Loucy (cell line): ENCODE results near the gene C1orf56.
A peak's percentile ranks its signal among the peaks of the same experiment; 100 is the strongest.

Source experiments
- H2AFZ ChIP-seq: fragments of 200-600 bp; sonication (generic); 2 replicates; pipeline ENCODE4 v1.6.0; 2016; ENCODE audit warnings: antibody characterized with exemption, mild to moderate bottlenecking, low read length, moderate library complexity
- H3F3A ChIP-seq: fragments of 200-600 bp; 2 replicates; pipeline ENCODE4 v1.6.0; 2016; ENCODE audit warnings: antibody characterized with exemption, low read depth, mild to moderate bottlenecking
- H3K27me3 ChIP-seq: fragments of 200-600 bp; sonication (generic); 2 replicates; pipeline ENCODE4 v1.6.1; 2014; ENCODE audit warnings: low read length, mild to moderate bottlenecking; ENCODE audit not compliant: insufficient read depth, poor library complexity, severe bottlenecking
- H3K36me3 ChIP-seq: fragments of 200-600 bp; sonication (generic); 2 replicates; pipeline ENCODE4 v1.6.1; 2016; ENCODE audit warnings: low read length; ENCODE audit not compliant: insufficient read depth
- H3K4me1 ChIP-seq: fragments of 200-600 bp; sonication (generic); 2 replicates; pipeline ENCODE4 v1.5.1; 2014; ENCODE audit warnings: low read length, mild to moderate bottlenecking; ENCODE audit not compliant: insufficient read depth, poor library complexity, severe bottlenecking
- H3K4me2 ChIP-seq: fragments of 200-600 bp; sonication (generic); 2 replicates; pipeline ENCODE4 v1.6.0; 2014; ENCODE audit warnings: antibody characterized with exemption, low read length, low read depth, mild to moderate bottlenecking; ENCODE audit not compliant: poor library complexity, severe bottlenecking
- H3K4me3 ChIP-seq: fragments of 200-600 bp; sonication (generic); 2 replicates; pipeline ENCODE4 v1.5.1; 2014; ENCODE audit warnings: low read length, mild to moderate bottlenecking, mixed read lengths; ENCODE audit not compliant: poor library complexity, severe bottlenecking
- H3K79me2 ChIP-seq: fragments of 200-600 bp; sonication (generic); 2 replicates; pipeline ENCODE4 v1.6.1; 2014; ENCODE audit warnings: low read length; ENCODE audit not compliant: insufficient read depth
- H3K9ac ChIP-seq: fragments of 200-600 bp; sonication (generic); 2 replicates; pipeline ENCODE4 v1.6.0; 2014; ENCODE audit warnings: mild to moderate bottlenecking, low read depth, low read length, moderate library complexity; ENCODE audit not compliant: poor library complexity, severe bottlenecking
- H3K9me2 ChIP-seq: fragments of 200-600 bp; sonication (generic); replicated peaks from 2 replicates; pipeline ENCODE4 v1.6.1; 2016; ENCODE audit warnings: low read depth, low read length, mixed read lengths
- H3K9me3 ChIP-seq: fragments of 200-600 bp; sonication (generic); 2 replicates; pipeline ENCODE4 v1.6.1; 2014; ENCODE audit warnings: mild to moderate bottlenecking, antibody characterized with exemption, low read length, low read depth; ENCODE audit not compliant: insufficient read depth
- H4K20me1 ChIP-seq: fragments of 200-600 bp; sonication (generic); 2 replicates; pipeline ENCODE4 v1.6.0; 2014; ENCODE audit warnings: antibody characterized with exemption, low read length, mild to moderate bottlenecking; ENCODE audit not compliant: insufficient read depth, poor library complexity, severe bottlenecking
- EZH2phosphoT487 ChIP-seq: fragments of 200-600 bp; IDR thresholded peaks from 2 replicates; pipeline ENCODE4 v1.6.1; 2018; ENCODE audit warnings: antibody characterized with exemption, mild to moderate bottlenecking, moderate library complexity, borderline replicate concordance
- TF ChIP-seq, protein P1 (sequence below): fragments of 200-600 bp; sonication (generic); conservative IDR thresholded peaks from 2 replicates; pipeline ENCODE4 v1.5.1; 2014; ENCODE audit warnings: mild to moderate bottlenecking, antibody characterized with exemption, low read length

The C1orf56 gene

DNA sequence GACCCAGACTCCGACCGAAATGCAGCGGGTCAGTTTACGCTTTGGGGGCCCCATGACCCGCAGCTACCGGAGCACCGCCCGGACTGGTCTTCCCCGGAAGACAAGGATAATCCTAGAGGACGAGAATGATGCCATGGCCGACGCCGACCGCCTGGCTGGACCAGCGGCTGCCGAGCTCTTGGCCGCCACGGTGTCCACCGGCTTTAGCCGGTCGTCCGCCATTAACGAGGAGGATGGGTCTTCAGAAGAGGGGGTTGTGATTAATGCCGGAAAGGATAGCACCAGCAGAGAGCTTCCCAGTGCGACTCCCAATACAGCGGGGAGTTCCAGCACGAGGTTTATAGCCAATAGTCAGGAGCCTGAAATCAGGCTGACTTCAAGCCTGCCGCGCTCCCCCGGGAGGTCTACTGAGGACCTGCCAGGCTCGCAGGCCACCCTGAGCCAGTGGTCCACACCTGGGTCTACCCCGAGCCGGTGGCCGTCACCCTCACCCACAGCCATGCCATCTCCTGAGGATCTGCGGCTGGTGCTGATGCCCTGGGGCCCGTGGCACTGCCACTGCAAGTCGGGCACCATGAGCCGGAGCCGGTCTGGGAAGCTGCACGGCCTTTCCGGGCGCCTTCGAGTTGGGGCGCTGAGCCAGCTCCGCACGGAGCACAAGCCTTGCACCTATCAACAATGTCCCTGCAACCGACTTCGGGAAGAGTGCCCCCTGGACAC lies 534 bp downstream of the C1orf56 start:
- no peak for TF ChIP-seq EZH2phosphoT487
- TF ChIP-seq, protein P1, sequence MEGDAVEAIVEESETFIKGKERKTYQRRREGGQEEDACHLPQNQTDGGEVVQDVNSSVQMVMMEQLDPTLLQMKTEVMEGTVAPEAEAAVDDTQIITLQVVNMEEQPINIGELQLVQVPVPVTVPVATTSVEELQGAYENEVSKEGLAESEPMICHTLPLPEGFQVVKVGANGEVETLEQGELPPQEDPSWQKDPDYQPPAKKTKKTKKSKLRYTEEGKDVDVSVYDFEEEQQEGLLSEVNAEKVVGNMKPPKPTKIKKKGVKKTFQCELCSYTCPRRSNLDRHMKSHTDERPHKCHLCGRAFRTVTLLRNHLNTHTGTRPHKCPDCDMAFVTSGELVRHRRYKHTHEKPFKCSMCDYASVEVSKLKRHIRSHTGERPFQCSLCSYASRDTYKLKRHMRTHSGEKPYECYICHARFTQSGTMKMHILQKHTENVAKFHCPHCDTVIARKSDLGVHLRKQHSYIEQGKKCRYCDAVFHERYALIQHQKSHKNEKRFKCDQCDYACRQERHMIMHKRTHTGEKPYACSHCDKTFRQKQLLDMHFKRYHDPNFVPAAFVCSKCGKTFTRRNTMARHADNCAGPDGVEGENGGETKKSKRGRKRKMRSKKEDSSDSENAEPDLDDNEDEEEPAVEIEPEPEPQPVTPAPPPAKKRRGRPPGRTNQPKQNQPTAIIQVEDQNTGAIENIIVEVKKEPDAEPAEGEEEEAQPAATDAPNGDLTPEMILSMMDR, result peak; percentile 72
- Histone ChIP-seq H4K20me1 (no peaks in the 10 kb centered on the region), H3K4me1 (peaks cover 13% of the 10 kb centered on the region), H3K4me2 (peak overlapping the region; percentile 90), H3K4me3 (peak overlapping the region; percentile 91), H3K27me3 (no peaks in the 10 kb centered on the region), H2AFZ (peak overlapping the region; percentile 98), H3K9me2 (no peaks in the 10 kb centered on the region), H3K9me3 (no peaks in the 10 kb centered on the region), H3K9ac (peak overlapping the region; percentile 88), H3F3A (peaks cover 3% of the 10 kb centered on the region; the same call in 1 of the 2 replicates), H3K79me2 (0 out of 2 replicates have a peak, but pooled peaks cover 4% of the 10 kb centered on the region), H3K36me3 (peaks cover 10% of the 10 kb centered on the region; the same call in 1 of the 2 replicates)

DNA sequence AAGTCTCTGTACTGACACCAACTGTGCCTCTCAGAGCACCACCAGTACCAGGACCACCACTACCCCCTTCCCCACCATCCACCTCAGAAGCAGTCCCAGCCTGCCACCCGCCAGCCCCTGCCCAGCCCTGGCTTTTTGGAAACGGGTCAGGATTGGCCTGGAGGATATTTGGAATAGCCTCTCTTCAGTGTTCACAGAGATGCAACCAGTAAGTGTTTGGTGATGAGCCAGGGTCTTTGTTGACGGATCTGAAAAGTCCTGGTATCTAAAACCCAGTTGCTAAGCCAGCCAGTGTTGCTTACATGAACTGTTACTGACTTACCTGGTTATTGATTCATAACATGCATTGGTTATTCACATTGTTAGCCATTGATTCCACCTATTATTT lies 1.1 kb downstream of the C1orf56 start:
- no peaks in the 10 kb centered on the region for H3K9me2 ChIP-seq
- H3K4me2 ChIP-seq, result peak overlapping the region; percentile 90
- 0 out of 2 replicates have a peak, but pooled peaks cover 4% of the 10 kb centered on the region for H3K79me2 ChIP-seq
- H2AFZ ChIP-seq, result no peak overlapping the region
- TF ChIP-seq, protein P1, result 0 out of 2 replicates have a peak, but pooled peaks have one; percentile 1
- no peak for TF ChIP-seq EZH2phosphoT487
- H3K4me3 ChIP-seq, result peak overlapping the region; percentile 91
- peaks cover 3% of the 10 kb centered on the region; the same call in 1 of the 2 replicates for H3F3A ChIP-seq
- H3K4me1 ChIP-seq, result peaks cover 13% of the 10 kb centered on the region
- peaks cover 15% of the 10 kb centered on the region; the same call in 1 of the 2 replicates for H3K36me3 ChIP-seq
- H4K20me1 ChIP-seq, result no peaks in the 10 kb centered on the region
- no peaks in the 10 kb centered on the region for H3K9me3 ChIP-seq
- H3K9ac ChIP-seq, result peak overlapping the region; percentile 88
- no peaks in the 10 kb centered on the region for H3K27me3 ChIP-seq

DNA sequence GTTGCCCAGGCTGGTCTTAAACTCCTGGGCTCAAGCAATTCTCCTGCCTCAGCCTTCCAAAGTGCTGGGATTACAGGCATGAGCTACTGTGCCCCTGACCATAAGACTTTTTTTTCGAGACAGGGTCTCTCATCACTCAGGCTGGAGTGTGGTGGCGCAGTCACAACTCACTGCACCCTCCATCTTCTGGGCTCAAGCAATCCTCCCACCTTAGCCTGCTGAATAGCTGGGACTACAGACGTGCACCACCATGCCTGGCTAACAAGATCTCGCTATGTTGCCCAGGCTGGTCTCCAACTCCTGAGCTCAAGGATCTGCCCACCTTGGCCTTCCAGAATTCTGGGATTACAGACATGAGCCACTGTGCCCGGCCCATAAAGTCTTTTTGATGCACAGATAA lies 1.9 kb downstream of the C1orf56 start:
- Histone ChIP-seq H3K79me2 (0 out of 2 replicates have a peak, but pooled peaks cover 8% of the 10 kb centered on the region), H3F3A (peaks cover 3% of the 10 kb centered on the region; the same call in 1 of the 2 replicates)

More for the DNA sequence above, 1.9 kb downstream of the C1orf56 start:
- Histone ChIP-seq H3K9me3 (no peaks in the 10 kb centered on the region), H4K20me1 (peaks cover 1% of the 10 kb centered on the region), H3K9ac (no peak overlapping the region), H3K9me2 (no peaks in the 10 kb centered on the region), H3K4me3 (no peak overlapping the region), H3K4me1 (peaks cover 13% of the 10 kb centered on the region), H2AFZ (no peak overlapping the region), H3K36me3 (peaks cover 24% of the 10 kb centered on the region; the same call in 1 of the 2 replicates), H3K4me2 (no peak overlapping the region), H3K27me3 (no peaks in the 10 kb centered on the region)
- TF ChIP-seq, protein P1, result no peak
- TF ChIP-seq EZH2phosphoT487, result no peak
